Measurements from ENCODE around the gene PLEKHG5.

Gene PLEKHG5

GRCh38 chr1:6491480-6491962, at the start of gene PLEKHG5:
TSS of gene PLEKHG5 (minus strand) at chr1:6491667. CDS start at chr1:6477571, 14,096 bp downstream.
- DNase-seq (ENCODE audit: low read depth, low spot score), result peak; percentile 49

- DNase-seq (ENCODE audit: low read depth, low spot score), result no peak
Measured at GRCh38 chr1:6538956-6539355, 47.5 kb upstream of the PLEKHG5 start.

GRCh38 chr1:6536291-6536690, 44.8 kb upstream of the PLEKHG5 start:
- DNase-seq (ENCODE audit: low read depth, low spot score), result no peak

- no peak for DNase-seq (ENCODE audit: low read depth, low spot score)
Measured at GRCh38 chr1:6535214-6535613, 43.7 kb upstream of the PLEKHG5 start.

GRCh38 chr1:6534248-6534822, 42.9 kb upstream of the PLEKHG5 start:
- DNase-seq (ENCODE audit: low read depth, low spot score), result no peak

GRCh38 chr1:6531996-6532395, 40.5 kb upstream of the PLEKHG5 start:
- no peak for DNase-seq (ENCODE audit: low read depth, low spot score)

GRCh38 chr1:6530504-6531160, 39.2 kb upstream of the PLEKHG5 start:
- DNase-seq (ENCODE audit: low read depth, low spot score), result no peak

- no peak for DNase-seq (ENCODE audit: low read depth, low spot score)
Measured at GRCh38 chr1:6528492-6528891, 37.0 kb upstream of the PLEKHG5 start.

- DNase-seq (ENCODE audit: low read depth, low spot score), result no peak
Measured at GRCh38 chr1:6526316-6526715, 34.8 kb upstream of the PLEKHG5 start.

- peak; percentile 74 for DNase-seq (ENCODE audit: low read depth, low spot score)
Measured at GRCh38 chr1:6523566-6523965, 32.1 kb upstream of the PLEKHG5 start.

GRCh38 chr1:6521536-6521935, 30.1 kb upstream of the PLEKHG5 start:
- no peak for DNase-seq (ENCODE audit: low read depth, low spot score)

GRCh38 chr1:6519935-6520671, 28.6 kb upstream of the PLEKHG5 start:
- DNase-seq (ENCODE audit: low read depth, low spot score), result peak; percentile 98

- no peak for DNase-seq (ENCODE audit: low read depth, low spot score)
Measured at GRCh38 chr1:6519491-6519934, 28.0 kb upstream of the PLEKHG5 start.

GRCh38 chr1:6517435-6517851, 26.0 kb upstream of the PLEKHG5 start:
- DNase-seq (ENCODE audit: low read depth, low spot score), result peak; percentile 86

GRCh38 chr1:6515771-6516170, 24.3 kb upstream of the PLEKHG5 start:
- DNase-seq (ENCODE audit: low read depth, low spot score), result no peak

GRCh38 chr1:6513320-6513801, 21.9 kb upstream of the PLEKHG5 start:
- peak; percentile 89 for DNase-seq (ENCODE audit: low read depth, low spot score)

GRCh38 chr1:6512908-6513280, 21.4 kb upstream of the PLEKHG5 start:
- DNase-seq (ENCODE audit: low read depth, low spot score), result no peak

GRCh38 chr1:6512245-6512907, 20.9 kb upstream of the PLEKHG5 start:
- no peak for DNase-seq (ENCODE audit: low read depth, low spot score)

GRCh38 chr1:6511561-6512244, 20.2 kb upstream of the PLEKHG5 start:
- no peak for DNase-seq (ENCODE audit: low read depth, low spot score)

GRCh38 chr1:6511056-6511455, 19.6 kb upstream of the PLEKHG5 start:
- DNase-seq (ENCODE audit: low read depth, low spot score), result no peak

- DNase-seq (ENCODE audit: low read depth, low spot score), result no peak
Measured at GRCh38 chr1:6510493-6510892, 19.0 kb upstream of the PLEKHG5 start.
